ENCODE results near the gene SOD1.
"Not testable (repeated sequence)": the region's sequence is repeated elsewhere in the genome, so short reads cannot be mapped to it uniquely, and the experiment has no call there.

Gene SOD1

GRCh38 chr21:31660591-31660990 is 1.1 kb downstream of the SOD1 start:
- peak overlapping the region; percentile 99 for H3K4me3 ChIP-seq (ENCODE audit: low read depth, low read length)
- TF ChIP-seq CTCF (IDR thresholded peaks at IDR 0.05; ENCODE audit: insufficient read depth, low read length, missing control alignments) = no peak
- ChIA-PET POLR2A (interaction anchor here (0.7 kb wide), 1 partner anchor 497 kb away, joined by 3 read pairs; no protein-coding TSS in a partner anchor), CTCF (interaction anchor here (1.0 to 1.1 kb wide), 2 partner anchors 16 to 463 kb away, joined by 3 read pairs; no protein-coding TSS in a partner anchor)
- no peak for DNase-seq (ENCODE audit: low read depth, low spot score)

GRCh38 chr21:31663584-31664249 is 4.2 kb downstream of the SOD1 start:
- no peak for TF ChIP-seq CTCF (IDR thresholded peaks at IDR 0.05; ENCODE audit: insufficient read depth, low read length, missing control alignments)
- no peak overlapping the region for H3K4me3 ChIP-seq (ENCODE audit: low read depth, low read length)
- no peak for DNase-seq (ENCODE audit: low read depth, low spot score)
- POLR2A ChIA-PET = no interaction called here
- CTCF ChIA-PET = no interaction called here

- no peak for TF ChIP-seq CTCF (IDR thresholded peaks at IDR 0.05; ENCODE audit: insufficient read depth, low read length, missing control alignments)
- DNase-seq (ENCODE audit: low read depth, low spot score) = no peak
- no peak overlapping the region for H3K4me3 ChIP-seq (ENCODE audit: low read depth, low read length)
- CTCF ChIA-PET = no interaction called here
- POLR2A ChIA-PET = no interaction called here
Observed at GRCh38 chr21:31665397-31665796, 5.9 kb downstream of the SOD1 start.

GRCh38 chr21:31665869-31666268 is 6.4 kb downstream of the SOD1 start:
- CTCF ChIA-PET; H3K4me3 ChIP-seq (ENCODE audit: low read depth, low read length); POLR2A ChIA-PET; DNase-seq (ENCODE audit: low read depth, low spot score): not testable (repeated sequence)

- H3K4me3 ChIP-seq (ENCODE audit: low read depth, low read length) = no peak overlapping the region
- ChIA-PET POLR2A (interaction anchor here (0.6 kb wide), 1 partner anchor 66 kb away, joined by 4 read pairs; the partner anchor contains the start of gene SCAF4), CTCF (no interaction called here)
- DNase-seq (ENCODE audit: low read depth, low spot score) = no peak
- TF ChIP-seq CTCF (IDR thresholded peaks at IDR 0.05; ENCODE audit: insufficient read depth, low read length, missing control alignments) = no peak
Observed at GRCh38 chr21:31666445-31667010, 7.0 kb downstream of the SOD1 start.

GRCh38 chr21:31667132-31667531 is 7.6 kb downstream of the SOD1 start:
- TF ChIP-seq CTCF (IDR thresholded peaks at IDR 0.05; ENCODE audit: insufficient read depth, low read length, missing control alignments) = no peak
- POLR2A ChIA-PET = interaction anchor here (0.6 kb wide), 1 partner anchor 65 kb away, joined by 4 read pairs; the partner anchor contains the start of gene SCAF4
- CTCF ChIA-PET = no interaction called here
- no peak overlapping the region for H3K4me3 ChIP-seq (ENCODE audit: low read depth, low read length)
- no peak for DNase-seq (ENCODE audit: low read depth, low spot score)

- DNase-seq (ENCODE audit: low read depth, low spot score) = no peak
- no peak for TF ChIP-seq CTCF (IDR thresholded peaks at IDR 0.05; ENCODE audit: insufficient read depth, low read length, missing control alignments)
- ChIA-PET CTCF (no interaction called here), POLR2A (no interaction called here)
- H3K4me3 ChIP-seq (ENCODE audit: low read depth, low read length) = no peak overlapping the region
Observed at GRCh38 chr21:31667639-31668038, 8.1 kb downstream of the SOD1 start.
